Measurements from ENCODE around the gene HNRNPUL1.

HNRNPUL1 gene

DNA sequence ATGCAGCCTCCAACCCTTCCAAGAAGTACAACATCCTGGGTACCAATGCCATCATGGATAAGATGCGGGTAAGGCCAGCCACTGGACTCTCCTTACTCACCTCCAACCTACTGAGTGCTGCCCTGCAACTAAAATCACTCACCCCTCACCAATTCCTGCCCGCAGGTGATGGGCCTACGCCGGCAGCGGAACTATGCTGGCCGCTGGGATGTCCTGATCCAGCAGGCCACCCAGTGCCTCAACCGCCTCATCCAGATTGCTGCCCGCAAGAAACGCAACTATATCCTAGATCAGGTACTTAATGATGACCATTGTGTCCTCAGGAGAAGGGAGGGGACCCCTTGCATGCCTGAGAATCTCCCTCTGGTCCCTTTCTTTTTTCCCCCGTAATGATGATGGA, 30.2 kb downstream of the HNRNPUL1 start:
- H3K9me3 Mint-ChIP-seq = no peaks in the 10 kb centered on the region
- no peak overlapping the region for H3K27ac Mint-ChIP-seq
- DNase-seq = no peak
- H3K36me3 Mint-ChIP-seq (ENCODE audit: low read depth) = peaks cover 81% of the 10 kb centered on the region
- H3K4me3 Mint-ChIP-seq = no peak overlapping the region
- peaks cover 3% of the 10 kb centered on the region for H3K27me3 Mint-ChIP-seq (ENCODE audit: low read depth, poor library complexity)
- TF ChIP-seq, protein P1, sequence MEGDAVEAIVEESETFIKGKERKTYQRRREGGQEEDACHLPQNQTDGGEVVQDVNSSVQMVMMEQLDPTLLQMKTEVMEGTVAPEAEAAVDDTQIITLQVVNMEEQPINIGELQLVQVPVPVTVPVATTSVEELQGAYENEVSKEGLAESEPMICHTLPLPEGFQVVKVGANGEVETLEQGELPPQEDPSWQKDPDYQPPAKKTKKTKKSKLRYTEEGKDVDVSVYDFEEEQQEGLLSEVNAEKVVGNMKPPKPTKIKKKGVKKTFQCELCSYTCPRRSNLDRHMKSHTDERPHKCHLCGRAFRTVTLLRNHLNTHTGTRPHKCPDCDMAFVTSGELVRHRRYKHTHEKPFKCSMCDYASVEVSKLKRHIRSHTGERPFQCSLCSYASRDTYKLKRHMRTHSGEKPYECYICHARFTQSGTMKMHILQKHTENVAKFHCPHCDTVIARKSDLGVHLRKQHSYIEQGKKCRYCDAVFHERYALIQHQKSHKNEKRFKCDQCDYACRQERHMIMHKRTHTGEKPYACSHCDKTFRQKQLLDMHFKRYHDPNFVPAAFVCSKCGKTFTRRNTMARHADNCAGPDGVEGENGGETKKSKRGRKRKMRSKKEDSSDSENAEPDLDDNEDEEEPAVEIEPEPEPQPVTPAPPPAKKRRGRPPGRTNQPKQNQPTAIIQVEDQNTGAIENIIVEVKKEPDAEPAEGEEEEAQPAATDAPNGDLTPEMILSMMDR (IDR thresholded peaks at IDR 0.05) = no peak
- peaks cover 10% of the 10 kb centered on the region for H3K4me1 Mint-ChIP-seq

DNA sequence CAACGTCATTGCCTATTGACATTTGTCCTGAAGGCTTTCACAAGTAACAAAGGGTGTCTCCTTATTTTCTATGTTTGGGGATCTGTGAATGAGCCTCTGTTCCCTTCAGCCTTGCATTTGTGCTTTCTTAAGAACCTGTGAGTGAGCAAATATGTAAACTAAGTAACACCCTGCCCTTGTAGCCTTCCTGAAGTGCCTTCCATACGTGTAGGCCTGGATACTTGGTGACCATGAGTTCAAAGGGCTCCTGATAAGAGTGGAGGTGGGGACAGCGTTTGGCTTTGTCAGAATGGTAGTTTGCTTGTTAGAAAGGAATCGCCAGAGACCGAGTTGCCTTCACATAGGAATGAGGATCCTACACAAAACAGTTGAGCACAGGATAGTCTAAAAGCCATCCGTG, 31.3 kb downstream of the HNRNPUL1 start:
- H3K27me3 Mint-ChIP-seq (ENCODE audit: low read depth, poor library complexity) = peaks cover 3% of the 10 kb centered on the region
- TF ChIP-seq, protein P1 (IDR thresholded peaks at IDR 0.05) = no peak
- peaks cover 10% of the 10 kb centered on the region for H3K4me1 Mint-ChIP-seq
- no peak overlapping the region for H3K4me3 Mint-ChIP-seq
- H3K27ac Mint-ChIP-seq = no peak overlapping the region
- no peaks in the 10 kb centered on the region for H3K9me3 Mint-ChIP-seq
- DNase-seq = no peak
- peaks cover 82% of the 10 kb centered on the region for H3K36me3 Mint-ChIP-seq (ENCODE audit: low read depth)

DNA sequence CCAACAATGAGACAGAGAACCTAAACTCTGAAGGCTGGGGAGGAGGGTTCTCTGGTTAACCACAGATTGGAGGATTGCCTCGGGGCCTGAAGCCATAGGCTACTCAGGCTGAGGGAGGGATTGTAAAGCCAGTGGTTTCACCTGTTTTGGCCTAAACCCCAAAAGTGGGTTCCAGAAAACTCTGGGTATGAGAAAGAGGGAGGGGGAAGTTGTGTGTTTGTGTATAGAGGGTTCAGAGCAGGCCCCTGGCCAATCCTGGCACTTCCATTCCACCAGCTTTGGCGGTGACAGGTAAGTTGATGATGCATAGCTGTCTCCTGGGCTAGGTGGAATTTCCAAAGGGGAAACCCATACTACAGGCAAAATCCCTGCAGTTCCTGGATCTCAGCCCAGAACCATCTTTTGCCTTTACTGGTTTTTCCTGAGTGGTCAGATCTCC, 32.3 kb downstream of the HNRNPUL1 start:
- Mint-ChIP-seq H3K36me3 (ENCODE audit: low read depth) (peaks cover 83% of the 10 kb centered on the region), H3K27ac (peak overlapping the region; percentile 32), H3K27me3 (ENCODE audit: low read depth, poor library complexity) (no peaks in the 10 kb centered on the region), H3K4me1 (peaks cover 10% of the 10 kb centered on the region), H3K9me3 (no peaks in the 10 kb centered on the region), H3K4me3 (no peak overlapping the region)
- no peak for DNase-seq
- TF ChIP-seq, protein P1 (IDR thresholded peaks at IDR 0.05) = no peak

DNA sequence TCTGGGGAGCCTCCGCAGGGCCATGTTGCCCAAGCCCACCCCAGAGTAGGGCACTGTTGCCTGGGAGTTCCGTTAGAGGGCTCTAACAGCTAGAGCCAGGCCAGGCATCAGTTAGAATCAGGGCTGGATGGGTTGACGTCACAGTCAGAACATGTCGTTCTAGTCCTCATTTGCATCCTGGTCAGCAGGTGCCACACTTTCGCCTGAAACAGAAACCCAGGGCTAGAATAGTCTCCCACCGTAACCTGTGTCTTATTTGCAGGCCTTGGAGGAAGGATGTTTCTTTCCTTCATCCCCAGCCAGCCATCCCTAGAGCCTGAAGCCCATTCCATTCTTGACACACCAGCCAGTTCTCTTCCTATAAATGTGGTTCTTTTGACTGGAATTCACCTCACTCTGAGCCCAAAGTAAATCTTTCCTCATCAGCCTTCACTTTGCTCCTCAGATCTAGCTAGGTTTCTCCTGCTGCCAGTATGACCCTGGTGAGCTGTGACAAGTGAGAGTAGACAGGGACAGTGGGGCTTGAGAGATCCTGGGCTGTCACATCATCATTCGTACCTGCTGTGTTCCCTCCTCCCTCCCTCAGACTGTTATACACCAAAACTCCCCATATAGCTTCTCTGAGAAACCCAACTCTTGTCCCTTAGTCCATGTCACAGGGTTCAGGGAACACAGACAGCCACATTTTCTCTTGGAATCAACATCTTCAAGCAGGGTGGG, 33.6 kb downstream of the HNRNPUL1 start:
- no peak for DNase-seq
- Mint-ChIP-seq H3K4me1 (peaks cover 10% of the 10 kb centered on the region), H3K27ac (peak overlapping the region; percentile 96), H3K27me3 (ENCODE audit: low read depth, poor library complexity) (no peaks in the 10 kb centered on the region), H3K4me3 (no peak overlapping the region), H3K9me3 (no peaks in the 10 kb centered on the region), H3K36me3 (ENCODE audit: low read depth) (peaks cover 86% of the 10 kb centered on the region)
- TF ChIP-seq, protein P1 (IDR thresholded peaks at IDR 0.05) = no peak

DNA sequence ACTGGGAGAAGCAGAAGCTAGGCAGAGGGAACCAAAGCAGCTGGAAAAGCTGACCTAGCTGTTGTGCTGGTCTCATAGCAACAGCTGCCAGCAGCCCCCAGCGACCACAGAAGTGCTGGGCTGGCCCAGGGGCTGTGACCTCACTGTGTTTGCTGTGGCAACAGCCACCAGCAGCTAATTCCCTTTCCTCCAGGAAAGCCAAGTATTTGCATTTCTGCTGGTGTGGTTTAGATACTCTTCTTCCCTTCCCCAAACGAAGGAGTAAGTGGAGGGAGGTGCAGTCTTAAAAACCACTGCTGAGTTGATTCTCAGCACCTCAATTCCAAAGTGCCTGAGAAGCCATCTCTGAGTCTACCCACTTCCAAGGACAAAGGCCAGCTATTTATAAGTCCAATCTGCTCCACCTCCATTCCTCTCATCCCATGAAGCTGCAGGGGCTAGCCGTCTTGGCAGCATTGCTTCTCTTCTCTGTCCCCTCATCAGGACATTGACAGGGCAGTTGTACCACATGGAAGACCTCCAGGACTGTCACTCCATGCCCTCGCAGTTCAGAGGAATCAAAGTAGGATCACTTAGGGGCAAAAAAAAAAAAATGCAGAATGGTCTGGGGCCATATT, 34.3 kb downstream of the HNRNPUL1 start:
- Mint-ChIP-seq H3K27ac (peak overlapping the region; percentile 97), H3K36me3 (ENCODE audit: low read depth) (peaks cover 87% of the 10 kb centered on the region), H3K9me3 (no peaks in the 10 kb centered on the region), H3K27me3 (ENCODE audit: low read depth, poor library complexity) (no peaks in the 10 kb centered on the region), H3K4me1 (peaks cover 10% of the 10 kb centered on the region), H3K4me3 (no peak overlapping the region)
- TF ChIP-seq, protein P1 (IDR thresholded peaks at IDR 0.05) = no peak
- DNase-seq = no peak

All from nephron progenitor cell (in vitro differentiated cells).